ENCODE results near the gene PRPH2.

Gene PRPH2, protein sequence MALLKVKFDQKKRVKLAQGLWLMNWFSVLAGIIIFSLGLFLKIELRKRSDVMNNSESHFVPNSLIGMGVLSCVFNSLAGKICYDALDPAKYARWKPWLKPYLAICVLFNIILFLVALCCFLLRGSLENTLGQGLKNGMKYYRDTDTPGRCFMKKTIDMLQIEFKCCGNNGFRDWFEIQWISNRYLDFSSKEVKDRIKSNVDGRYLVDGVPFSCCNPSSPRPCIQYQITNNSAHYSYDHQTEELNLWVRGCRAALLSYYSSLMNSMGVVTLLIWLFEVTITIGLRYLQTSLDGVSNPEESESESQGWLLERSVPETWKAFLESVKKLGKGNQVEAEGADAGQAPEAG

DNA sequence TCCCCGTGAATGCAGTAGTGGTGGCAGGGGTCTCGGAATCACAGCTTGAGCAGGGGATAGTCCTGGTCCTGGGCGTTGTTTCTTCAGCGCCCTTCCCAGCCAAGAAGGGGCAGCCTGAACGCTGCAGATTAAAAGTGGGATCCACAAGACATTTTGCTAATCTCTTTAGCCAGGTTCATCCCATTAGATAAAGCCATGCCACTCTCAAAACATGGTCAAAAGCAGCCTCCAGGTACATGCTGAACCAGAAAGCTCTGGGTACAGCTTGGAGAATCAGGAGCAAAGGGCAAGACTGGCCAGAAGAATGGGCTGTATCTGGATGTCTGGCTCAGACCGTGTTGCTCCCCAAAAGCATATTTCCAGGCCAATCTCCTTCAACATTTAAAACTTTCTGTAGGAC is at the start of gene PRPH2:
PRPH2 (minus strand) TSS at position 101 of the 400 bp plus-strand sequence. CDS start 263 bp downstream, outside the sequence.
- DNase-seq: no peak

DNA sequence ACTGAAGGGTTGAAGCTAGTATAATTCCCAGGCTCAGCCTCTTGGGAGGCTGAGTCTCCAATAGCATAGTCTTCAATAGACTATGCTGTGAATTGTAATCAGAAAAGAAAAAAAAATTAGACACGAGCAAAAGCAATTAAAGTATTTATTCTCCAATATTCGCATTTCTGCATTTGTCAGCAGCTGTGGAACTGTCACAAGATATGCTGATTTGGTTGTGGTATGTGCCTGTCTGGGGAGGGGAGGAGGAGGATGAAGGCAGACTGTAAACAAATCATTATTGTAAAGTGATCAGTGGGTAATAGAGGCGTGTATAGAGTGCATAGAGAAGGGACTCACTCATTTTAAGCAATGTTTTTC is 49.3 kb upstream of the PRPH2 start:
- DNase-seq: no peak

DNA sequence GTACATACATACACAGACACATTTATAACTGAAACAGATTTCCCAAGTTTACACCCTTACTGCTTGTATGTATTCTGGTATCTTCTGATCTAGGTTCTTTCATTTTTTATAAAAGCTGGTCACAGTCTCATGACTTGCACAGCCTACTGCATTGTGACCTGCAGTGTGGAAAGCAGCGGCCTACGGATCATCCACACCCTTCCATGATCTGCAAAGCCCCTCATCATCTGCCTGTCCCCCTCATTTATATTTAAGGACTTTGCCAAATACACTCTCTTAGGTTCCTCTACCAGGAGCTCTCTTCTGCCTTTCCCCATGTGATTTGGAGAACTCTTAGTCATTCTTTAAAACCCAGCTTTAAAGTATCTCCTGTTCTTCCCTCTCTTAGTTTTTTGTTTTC is 47.4 kb upstream of the PRPH2 start:
- no peak for DNase-seq

DNA sequence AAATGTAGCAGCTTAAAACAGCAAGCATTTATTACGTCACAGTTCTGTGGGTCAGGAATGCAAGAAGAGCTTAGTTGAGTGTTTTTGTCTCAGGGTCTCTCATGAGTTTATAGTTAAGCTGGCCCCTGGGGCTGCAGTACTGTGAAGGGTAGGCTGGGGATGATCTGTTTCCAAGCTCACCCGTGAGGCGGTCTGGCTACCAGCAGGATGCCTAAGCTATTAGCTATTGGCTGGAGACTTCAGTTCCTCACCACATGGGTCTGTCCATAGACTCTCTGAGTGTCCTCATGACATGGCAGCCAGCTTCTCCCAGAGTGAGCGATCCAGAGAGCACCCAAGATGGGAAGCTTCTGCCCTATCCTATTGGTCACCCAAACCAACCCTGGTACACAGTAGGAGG is 46.7 kb upstream of the PRPH2 start:
- DNase-seq: no peak

DNA sequence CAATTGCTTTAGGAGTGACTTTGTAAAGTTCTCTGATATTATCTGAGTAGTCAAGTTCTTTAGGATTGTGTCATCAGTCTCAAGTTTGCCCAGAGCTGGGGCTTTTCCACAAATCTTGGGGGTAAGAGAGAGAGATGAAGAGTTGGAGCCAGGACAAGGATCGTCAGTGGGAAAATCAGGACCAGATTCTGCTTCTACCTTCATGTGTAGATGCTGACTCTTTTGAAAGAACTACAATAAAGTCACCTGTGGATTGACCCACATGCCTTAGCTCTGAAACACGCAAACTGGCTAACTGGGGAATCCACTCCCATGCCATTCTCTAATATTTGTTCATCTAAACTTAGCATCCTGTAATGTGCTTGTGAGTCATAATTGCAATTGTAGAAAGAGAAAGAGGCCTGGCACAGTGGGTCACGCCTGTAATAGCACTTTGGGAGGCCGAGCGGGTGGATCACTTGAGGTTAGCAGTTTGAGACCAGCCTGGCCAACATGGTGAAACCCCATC is 43.8 kb upstream of the PRPH2 start:
- no peak for DNase-seq

DNA sequence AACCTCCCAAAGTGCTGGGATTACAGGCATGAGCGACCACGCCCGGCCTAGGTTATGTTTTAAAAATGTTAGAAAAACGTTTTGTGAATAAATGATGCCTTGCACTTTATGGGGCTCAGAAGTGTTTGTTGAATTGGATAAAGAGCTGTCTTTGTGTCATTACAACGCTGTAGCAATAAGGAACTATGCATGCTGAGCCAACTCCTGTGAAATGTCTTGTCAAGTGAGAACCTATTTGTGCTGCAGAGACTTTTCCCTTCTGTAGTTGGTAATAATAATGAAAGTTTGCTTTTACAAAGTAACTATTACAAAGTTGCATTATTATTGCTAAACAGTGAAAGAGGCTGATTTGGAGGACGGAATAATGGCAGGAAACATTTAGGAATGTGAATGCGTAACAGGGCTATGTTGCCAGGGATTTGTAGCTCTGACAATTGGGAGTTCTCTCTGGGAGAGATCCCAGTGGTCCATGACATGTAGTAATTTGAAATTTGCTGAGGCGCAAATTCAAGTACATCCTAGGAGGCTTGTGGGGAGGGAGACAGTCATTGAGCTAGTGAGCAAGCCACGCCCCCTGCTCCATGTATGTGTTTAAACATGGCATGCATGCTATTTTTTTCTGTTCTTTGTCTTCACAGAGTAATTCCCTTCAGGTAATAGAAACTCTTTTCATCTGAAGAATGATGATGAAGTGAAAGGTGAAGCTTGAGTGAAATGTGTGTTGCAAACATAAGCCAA is 42.7 kb upstream of the PRPH2 start:
- DNase-seq: no peak

DNA sequence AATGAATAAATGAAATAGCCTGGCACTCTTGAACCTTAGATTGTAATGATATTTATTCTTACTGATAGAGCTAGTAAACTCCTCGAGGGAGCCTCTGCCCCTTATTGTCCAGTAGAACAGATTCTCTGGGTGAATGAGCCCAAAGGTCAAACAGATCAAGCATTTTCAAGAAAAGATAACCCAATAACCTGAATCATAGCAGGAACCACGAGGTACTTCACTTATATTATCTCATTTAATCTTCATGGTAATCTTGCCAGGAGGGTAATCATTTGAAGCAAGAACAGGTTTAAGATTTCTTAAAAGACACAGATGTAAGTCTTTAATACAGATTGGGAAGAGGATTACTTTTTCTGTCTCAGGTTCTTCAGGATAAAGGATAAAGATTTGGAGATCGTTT is 40.6 kb upstream of the PRPH2 start:
- DNase-seq: no peak

DNA sequence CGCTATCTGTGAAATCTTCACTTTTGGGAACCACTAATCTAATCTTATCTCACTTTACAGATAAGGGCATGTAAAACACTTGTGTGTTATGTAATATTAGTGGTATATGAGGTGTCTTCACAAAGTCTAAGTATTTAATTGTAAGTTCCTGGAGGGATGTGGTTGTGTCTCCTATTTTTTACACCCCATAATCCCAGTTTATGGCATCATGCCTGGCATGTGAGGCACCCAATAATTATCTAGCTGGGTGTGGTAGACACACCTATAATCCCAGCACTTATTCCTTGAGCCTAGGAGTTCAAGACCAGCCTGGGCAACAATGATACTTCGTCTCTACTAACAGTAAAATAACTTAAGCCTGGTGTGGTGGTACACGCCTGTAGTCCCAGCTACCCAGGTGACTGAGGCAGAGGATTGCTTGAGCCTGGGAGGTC is 40.0 kb upstream of the PRPH2 start:
- no peak for DNase-seq

DNA sequence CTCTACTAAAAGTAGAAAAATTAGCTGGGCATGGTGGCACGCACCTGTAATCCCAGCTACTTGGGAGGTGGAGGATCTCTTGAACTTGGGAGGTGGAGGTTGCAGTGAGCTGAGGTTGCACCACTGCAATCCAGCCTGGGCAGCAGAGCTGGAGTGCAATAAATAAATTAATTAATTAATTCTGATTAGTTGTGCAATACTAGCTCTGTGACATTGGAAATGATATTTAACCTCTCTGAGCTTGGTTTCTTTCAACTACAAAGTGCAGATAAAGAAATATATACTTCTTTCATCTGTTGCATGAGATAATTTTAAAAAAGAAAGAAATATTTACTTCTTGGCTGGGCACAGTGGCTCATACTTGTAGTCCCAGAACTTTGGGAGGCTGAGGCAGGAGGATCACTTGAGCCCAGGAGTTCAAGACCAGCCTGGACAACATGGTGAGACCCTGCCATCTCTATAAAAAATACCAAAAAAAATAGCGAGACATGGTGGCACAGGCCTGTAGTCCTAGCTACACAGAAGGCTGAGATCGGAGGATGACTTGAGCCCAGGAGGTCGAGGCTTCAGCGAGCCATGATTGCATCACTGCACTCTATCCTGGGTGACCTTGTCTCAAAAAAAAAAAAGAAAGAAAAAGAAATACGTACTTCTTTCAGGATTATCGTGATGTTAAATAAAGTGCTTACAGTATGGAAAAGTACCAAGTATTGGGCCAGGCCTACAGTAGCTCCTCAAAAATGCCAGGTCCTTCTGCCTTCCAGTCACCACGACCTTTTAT is 39.1 kb upstream of the PRPH2 start:
- DNase-seq: no peak

DNA sequence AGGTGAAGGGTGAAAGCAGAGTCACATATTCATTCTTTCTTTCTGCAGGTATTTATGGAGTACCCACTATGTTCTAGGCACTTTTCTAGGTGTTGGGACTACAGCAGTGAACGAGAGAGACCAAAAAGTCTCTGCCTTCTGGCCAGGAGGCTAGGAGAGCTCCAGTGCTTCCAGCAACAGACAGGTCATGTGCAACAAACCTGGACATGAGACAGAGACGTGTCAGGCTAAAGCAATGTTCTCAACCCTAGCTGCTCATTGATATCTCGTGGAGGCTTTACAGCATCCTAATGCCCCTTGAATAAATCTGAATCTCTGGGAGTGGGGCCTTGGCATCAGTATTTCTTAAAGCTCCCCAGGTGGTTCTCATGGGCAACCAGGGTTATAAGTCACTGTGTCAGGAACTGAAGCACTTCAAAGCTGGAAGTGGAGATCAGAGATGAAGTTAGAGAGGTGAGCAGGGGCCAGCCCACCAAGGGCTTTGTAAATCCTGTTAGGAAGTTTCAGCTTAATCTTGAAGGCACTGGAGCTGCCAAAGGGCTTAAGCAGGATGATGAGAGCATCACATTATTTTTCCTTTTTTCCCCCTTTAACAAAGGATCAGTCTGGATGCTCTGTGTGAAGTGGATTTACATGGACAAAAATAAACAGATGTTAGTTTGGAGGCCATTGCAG is 36.5 kb upstream of the PRPH2 start:
- DNase-seq: no peak

DNA sequence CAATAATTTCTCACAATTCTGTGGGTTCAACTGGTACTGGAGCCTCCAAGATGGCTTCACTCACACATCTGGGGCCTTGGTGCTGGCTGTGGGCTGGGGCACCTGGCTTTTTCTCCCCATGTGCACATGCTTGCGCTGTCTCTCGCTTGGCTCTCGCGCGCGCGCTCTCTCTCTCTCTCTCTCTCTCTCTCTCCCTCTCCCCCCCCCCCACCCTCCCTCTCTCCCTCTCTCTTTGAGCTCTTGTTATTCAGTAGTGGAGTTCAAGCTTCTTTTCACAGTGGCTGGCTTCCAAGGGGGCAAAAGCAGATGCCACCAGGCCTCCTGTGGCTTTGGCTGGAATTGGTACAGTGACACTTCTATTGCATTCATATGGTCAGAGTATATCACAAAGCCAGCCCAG is 34.3 kb upstream of the PRPH2 start:
- DNase-seq: no peak

DNA sequence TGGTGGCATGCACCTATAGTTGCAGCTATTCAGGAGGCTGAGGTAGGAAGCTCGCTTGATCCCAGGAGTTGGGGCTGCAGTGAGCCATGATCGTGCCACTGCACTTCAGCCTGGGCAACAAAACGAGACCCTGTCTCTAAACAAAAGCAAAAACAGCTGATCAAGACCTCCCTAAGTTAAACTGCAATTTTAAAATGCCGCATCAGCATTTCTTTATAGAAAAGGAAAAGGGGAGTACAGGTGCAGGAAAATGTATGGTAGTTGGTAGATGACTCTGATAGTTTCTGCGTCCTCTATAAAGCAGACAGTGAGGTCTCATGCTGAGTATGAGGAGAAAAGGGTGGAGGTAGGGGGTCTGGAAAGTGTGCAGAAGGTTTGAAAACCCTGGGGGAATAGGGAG is 32.4 kb upstream of the PRPH2 start:
- DNase-seq: no peak

DNA sequence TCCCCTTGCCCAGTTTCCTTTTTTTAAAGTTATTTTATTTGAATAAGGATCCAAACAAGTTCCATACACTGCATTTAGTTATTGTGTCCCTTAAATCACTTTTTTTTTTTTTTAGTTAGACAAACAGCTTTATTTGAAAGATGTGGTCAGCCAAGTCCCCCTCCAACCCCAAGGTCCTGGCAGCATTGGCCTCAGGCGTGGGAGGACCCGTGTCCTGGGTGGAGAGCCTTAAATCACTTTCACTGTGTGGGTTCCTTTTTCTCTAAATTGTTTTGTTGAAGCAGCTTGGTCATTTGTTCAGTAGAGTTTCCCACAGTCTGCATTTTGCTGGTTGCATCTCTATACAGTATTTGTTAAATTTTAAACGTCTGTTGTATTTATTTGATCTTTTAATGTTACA is 28.7 kb upstream of the PRPH2 start:
- no peak for DNase-seq

DNA sequence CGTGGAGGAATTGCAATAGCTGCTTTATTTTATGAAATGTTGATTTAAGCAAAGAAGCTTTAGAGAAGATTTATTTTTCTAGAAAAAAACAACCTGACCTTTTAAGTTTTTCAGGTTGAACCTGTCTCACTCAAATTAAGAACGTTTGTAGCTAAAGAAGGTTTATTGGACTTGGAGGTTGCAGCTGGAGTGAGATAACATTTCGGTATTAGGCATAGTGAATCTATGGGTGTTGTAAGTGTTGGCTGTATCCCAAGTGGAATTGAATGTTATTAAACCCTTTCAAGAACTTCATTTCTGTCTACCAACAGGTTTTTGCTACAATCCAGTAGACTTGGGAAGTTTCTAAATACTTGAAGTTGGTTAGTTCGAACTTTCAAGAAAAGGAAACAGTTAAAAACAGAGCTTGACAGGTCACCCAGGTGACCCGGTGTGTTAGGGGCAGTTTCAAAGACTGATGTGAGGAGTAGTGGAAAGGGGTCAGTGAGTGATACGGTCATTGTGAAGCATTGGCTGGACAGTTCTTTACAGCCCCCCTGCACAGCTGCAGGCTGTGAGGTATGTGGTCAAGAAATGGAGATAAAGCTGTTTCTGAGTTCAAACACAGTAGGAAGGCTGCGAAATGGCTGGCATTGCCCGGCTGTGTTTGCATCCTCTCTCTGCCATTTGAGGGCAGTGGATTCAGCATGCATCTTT is 26.0 kb upstream of the PRPH2 start:
- no peak for DNase-seq

DNA sequence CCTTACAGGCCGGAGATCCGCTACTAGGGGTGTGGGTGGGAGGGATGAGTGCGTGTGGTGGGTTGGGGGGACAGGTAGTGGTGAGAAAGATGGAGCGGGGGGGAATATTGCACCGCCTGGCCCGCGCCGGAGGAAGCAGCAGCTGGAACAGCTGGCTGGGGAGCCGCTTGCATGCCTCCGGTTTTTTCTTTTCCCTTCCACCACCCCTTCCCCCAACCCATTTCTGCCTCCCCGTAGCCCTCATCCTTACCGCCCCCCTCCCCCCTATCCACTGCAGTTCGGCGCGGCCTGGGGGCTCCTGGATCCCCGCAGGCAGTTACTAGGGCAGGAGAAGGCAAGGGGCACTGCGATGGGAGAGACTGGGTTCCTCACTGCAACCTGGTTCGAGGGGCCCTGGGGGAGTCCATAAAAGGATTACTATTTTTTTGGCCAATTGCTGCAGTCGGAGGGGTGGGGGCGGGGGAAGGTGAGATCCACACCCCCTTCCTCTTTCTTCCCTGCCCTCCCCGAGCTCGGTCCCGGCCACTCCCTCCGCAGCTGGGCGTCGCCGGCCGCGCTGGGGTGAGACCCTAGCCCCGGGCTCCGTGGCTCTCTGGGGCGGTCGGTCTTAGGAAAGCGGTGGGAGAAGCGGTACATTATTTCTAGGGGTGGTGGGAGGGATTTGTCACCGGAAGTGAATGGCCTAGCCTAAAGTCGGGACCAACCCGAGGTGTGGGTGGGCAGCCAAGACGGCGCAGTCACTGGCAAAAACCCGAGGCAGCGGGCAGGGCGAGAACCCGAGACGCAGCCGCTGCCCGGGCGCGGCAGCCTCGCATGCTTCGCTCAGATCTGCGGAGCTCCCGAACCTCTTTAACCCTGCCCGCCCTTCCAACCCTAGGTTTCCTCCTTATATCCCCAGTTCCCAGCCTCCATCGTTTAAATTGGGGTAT is 24.3 kb upstream of the PRPH2 start:
- DNase-seq: no peak

DNA sequence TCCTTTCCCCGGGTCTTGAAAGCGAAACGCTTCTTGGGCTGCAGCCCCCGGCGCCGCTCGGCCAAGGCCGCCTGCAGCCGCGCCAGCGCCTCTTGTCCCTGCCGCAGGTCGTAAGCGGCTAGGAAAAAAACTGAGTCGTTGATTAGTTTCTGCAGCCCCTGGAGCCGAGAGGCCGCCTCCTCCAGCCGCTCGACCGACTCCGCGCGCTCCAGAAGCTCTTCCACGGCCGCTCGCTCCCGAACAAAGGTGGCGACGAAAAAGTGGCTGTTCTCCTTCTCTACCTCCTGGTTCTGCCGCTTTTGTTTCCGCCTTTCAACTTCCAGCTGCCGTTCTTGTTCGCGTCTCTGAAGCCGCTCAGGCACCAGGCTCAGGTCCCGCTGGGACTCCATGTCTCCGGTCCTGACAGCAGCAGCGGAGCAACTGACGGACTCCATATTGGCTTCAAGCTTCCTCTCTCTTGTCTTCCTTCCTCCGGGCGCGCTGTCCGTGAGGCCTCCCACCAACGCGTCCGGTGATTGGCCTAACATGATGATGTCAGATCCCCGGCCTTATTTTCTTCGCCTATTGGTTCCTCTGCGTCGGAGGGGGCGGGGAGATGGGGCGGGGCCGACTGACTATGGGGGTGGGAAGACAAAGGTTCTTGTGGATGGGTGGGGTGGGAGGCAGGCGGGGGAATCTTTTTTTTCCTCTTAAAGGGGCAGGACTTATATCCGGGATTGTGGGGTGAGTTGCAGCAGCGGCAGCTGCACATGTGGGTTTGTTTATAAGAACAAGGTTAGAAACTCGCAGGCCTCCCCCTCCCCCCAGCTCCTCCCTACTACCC is 23.5 kb upstream of the PRPH2 start, which contains the start of gene TBCC:
TBCC (minus strand) TSS at position 464 of the 823 bp plus-strand sequence; CDS start at position 434, 30 bp downstream.
- DNase-seq: peak; percentile 86

DNA sequence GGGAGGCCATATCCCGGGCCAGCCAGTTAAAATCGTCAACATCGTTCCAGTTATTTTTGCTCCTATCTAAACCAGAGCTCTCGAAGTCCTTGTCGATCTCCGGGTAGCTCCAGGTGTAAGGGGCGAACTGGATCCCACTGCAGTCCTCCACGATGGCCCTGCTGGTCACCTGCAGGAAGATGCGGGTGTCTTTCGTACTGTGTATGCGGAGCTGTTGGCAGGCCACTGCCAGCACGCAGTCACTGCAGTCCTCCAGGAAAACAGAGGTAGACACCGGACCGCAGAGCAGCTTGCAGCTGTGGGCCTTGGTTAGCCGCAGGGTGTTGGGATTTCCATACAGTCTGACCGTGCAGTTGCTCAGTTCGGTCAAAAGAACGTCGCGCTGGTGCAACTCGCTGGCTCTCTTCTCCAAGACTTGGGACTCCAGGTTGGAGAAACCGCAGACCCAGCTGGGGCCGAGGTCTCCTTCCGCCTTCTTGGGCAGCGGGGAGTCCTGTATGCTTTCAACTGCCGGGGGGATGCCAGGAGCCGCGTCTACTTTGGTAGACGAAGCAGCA is 22.8 kb upstream of the PRPH2 start:
- no peak for DNase-seq

DNA sequence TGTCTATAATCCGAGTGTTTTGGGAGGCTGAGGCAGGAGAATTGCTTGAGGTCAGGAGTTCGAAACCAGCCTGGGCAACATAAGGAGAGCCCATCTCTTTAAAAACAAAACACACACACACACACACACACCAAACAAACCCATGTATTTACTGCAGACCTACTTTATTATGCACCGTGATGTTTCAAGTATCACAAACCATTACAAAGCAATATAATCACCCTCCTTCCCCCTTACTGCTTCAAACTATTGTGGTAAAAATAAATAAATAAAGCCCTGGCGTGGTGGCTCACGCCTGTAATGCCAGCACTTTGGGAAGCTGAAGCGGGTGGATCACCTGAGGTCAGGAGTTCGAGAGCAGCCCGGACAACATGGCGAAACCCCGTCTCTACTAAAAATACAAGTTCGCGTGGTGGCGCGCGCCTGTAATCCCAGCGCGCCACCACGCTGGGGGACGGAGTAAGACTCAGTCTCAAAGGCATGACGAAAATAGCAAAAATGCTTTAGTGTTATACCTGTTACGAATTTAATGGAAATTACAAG is 22.0 kb upstream of the PRPH2 start:
- DNase-seq: no peak

DNA sequence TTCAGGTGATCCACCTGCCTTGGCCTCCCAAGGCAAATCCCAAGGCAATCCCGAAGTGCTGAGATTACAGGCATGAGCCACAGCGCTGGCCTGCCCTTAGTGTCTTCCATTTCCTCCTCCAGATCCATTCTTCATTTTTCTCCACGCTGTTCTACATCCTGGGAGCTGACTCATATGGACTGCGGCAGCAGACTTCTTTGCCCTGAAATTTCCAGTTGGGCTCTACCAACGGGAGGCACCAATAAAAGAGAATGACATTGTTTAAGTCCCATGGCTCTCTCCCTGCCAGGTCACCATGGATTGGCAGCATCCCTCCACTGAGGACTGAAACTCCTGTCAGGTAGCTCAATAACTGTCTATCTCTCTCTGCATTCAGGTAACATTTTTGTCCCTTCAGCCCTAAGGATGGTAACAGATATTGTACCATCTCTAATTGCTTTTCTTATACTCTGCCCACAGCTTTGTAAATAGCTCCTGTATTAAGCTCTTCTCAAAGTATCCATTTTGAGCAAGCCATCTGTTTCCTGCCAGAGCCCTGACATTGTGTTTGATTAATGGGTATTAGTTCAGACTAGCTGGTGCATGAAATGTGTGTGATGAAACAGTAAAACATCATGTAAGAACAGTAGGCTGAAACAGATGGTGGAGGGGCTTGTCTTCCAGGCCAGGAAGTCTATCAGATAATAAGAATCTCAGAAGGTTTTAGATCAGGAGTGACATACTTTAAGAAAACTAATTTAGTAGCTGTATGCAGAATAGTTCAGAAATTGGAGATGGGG is 19.9 kb upstream of the PRPH2 start:
- no peak for DNase-seq

Measured in NCI-H2107 (cell line).